Ectodermal cell (in vitro differentiated cells): ENCODE results near the gene ASAP3. TPM values are rescaled to one million over a fixed set of nuclear protein-coding genes. Genes with fewer than 3 reads are reported as not detected.

Experiments
- H3K27ac ChIP-seq: 2 replicates; pipeline ENCODE4 v1.7.0; 2013; ENCODE audit warnings: mild to moderate bottlenecking, low read depth, low read length; ENCODE audit not compliant: insufficient read depth, poor library complexity, severe bottlenecking
- H3K27me3 ChIP-seq: 2 replicates; pipeline ENCODE4 v1.7.0; 2013; ENCODE audit warnings: mild to moderate bottlenecking, low read length; ENCODE audit not compliant: insufficient read depth, control insufficient read depth, poor library complexity, severe bottlenecking
- H3K36me3 ChIP-seq: one replicate; pipeline ENCODE4 v1.7.0; 2013; ENCODE audit warnings: low read length; ENCODE audit not compliant: control insufficient read depth, insufficient read depth
- H3K4me1 ChIP-seq: one replicate; pipeline ENCODE4 v1.7.0; 2013; ENCODE audit warnings: low read length; ENCODE audit not compliant: control insufficient read depth, insufficient read depth
- H3K4me3 ChIP-seq: 2 replicates; pipeline ENCODE4 v1.7.0; 2013; ENCODE audit warnings: low read depth, low read length, control low read depth; ENCODE audit not compliant: insufficient read depth
- H3K9me3 ChIP-seq: 2 replicates; pipeline ENCODE4 v1.7.0; 2013; ENCODE audit warnings: mild to moderate bottlenecking, low read length, moderate library complexity; ENCODE audit not compliant: control insufficient read depth
- WGBS, 2 experiments: methylation state at CpG; one replicate each; pipeline ENCODE4 v1.1.7; 2013; ENCODE audit warnings: missing lambda C conversion rate in 2 of 2; 5-methylcytosine and 5-hydroxymethylcytosine counted together
- polyA plus RNA-seq, 4 experiments: library from polyadenylated mRNA; stranded (reverse); fragments of 50-300 nt; gene quantifications; one replicate each; pipeline ENCODE4 v1.2.3, GENCODE V29; 2013

ASAP3 gene
- polyA plus RNA-seq (2013, experiment 1 of 4) = 10.2 TPM
- 11.6 TPM for polyA plus RNA-seq (2013, experiment 2 of 4)
- polyA plus RNA-seq (2013, experiment 3 of 4) = 11.6 TPM
- polyA plus RNA-seq (2013, experiment 4 of 4) = 14.0 TPM

GRCh38 chr1:23483321-23484252, at the start of gene ASAP3:
Gene ASAP3, minus strand, starts transcription at chr1:23484179. Its CDS starts 46 bp downstream, at chr1:23484133.
- Histone ChIP-seq H3K36me3 (no peaks in the 10 kb centered on the region), H3K4me1 (peaks cover 13% of the 10 kb centered on the region), H3K27ac (no peak within 1 kb of the TSS), H3K9me3 (no peaks in the 10 kb centered on the region), H3K4me3 (peak within 1 kb of the TSS; percentile 57), H3K27me3 (peaks cover 25% of the 10 kb centered on the region)
- 1% methylated on average over 84 of the region's 84 CpGs for WGBS, 2 experiments

GRCh38 chr1:23533246-23534023, 49.5 kb upstream of the ASAP3 start:
- no peaks in the 10 kb centered on the region for H3K9me3 ChIP-seq
- H3K4me3 ChIP-seq = no peak overlapping the region
- peaks cover 26% of the 10 kb centered on the region for H3K4me1 ChIP-seq
- H3K36me3 ChIP-seq = no peaks in the 10 kb centered on the region
- peaks cover 33% of the 10 kb centered on the region for H3K27me3 ChIP-seq
- WGBS, 2 experiments = 91 to 98% methylated on average over 5 to 6 of the region's 6 CpGs
- no peak overlapping the region for H3K27ac ChIP-seq

- Histone ChIP-seq H3K4me3 (peak overlapping the region; percentile 8), H3K4me1 (peaks cover 26% of the 10 kb centered on the region), H3K27me3 (peaks cover 33% of the 10 kb centered on the region), H3K36me3 (no peaks in the 10 kb centered on the region), H3K27ac (peak overlapping the region; percentile 39), H3K9me3 (no peaks in the 10 kb centered on the region)
- WGBS, 2 experiments = 20 to 22% methylated on average over 5 of the region's 5 CpGs
These were observed 47.6 kb upstream of the ASAP3 start for GRCh38 chr1:23531562-23532094.

- Histone ChIP-seq H3K4me3 (peak within 1 kb of the TSS; percentile 65), H3K36me3 (no peaks in the 10 kb centered on the region), H3K4me1 (peaks cover 31% of the 10 kb centered on the region), H3K27me3 (peaks cover 33% of the 10 kb centered on the region), H3K9me3 (no peaks in the 10 kb centered on the region), H3K27ac (peak within 1 kb of the TSS; percentile 39)
- 1% methylated on average over 84 of the region's 85 CpGs for WGBS, 2 experiments
These were observed 47.0 kb upstream of the ASAP3 start, which contains the start of gene E2F2 for GRCh38 chr1:23530747-23531561. Gene E2F2, minus strand, starts transcription at chr1:23531233. Its CDS starts 440 bp downstream, at chr1:23530793.

DNA sequence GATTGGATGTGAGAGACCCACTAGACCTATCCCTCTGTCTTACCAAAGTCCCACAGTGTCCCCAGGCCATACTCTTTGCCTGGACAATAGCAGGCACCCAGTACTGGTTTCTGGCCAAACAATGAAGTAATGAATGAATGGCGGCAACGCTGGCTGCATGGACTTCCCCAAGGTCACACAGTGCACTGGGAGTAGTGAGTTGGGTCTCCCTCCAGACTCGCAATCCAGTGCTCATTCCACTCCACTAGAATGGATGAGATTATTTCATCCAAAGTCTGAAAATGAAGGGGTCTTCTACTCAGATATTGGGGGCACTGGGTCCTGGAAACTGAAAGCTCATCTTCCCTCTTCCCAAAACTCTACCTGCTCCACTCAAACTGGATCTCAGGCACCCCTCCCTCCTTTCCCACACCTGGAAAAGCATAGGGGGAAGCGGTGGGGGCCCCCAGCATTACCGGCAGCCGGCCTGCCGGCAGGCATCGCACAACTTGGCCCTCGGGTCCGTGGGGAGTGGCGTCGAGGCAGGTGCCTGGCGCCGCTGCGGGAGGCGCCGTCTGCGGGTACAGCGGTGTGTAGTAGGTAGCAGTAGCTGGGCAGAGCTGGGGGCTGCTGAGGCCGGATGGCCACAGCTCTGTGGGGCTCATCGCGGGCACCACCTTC, 46.2 kb upstream of the ASAP3 start:
- WGBS, 2 experiments = 18 to 21% methylated on average over 22 of the region's 22 CpGs

DNA sequence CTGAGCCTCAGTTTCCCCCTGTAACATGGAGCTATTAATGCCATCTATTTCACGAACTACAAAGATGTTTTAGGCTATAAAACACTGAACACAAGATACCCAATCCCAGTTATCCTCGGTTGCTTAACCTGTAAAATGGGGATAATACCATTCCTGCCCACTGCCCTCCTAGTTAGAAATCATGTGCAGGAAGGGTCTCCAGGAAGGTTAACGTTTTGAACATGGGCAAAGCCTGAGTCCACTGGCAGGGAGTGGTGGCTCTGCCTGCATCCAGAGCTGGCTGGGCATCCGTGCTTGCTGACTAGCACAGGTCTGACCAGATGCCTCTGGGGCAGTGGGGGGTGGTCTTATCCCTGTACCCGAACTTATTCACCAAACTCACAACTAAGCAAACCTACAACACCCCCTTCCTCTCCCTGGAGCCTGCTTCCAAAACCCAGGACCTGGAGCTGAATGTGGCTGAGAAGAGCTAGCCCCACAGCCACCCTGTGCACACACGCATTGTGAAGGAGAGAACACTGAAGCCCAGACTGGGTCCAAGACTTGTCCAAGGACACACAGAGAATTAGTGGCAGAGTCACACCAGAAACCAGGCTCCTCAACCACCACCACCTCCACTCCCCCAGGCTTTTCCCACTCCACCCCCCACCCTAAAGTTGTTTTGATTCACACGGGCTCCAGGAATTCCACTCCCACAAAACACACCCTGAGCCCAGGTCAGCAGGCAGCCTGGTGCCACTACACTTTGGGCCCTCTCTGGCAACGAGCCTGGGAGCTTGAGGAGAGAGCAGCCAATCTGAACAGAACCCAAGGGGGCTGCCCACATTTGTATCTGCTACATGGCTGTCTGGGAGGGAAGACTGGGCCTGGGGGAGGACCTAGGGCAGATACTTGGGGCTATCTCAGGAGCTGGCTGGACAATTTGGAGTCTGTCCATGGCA, 45.4 kb upstream of the ASAP3 start:
- Histone ChIP-seq H3K27me3 (peaks cover 33% of the 10 kb centered on the region), H3K9me3 (no peaks in the 10 kb centered on the region), H3K36me3 (no peaks in the 10 kb centered on the region), H3K27ac (no peak overlapping the region), H3K4me3 (peak overlapping the region; percentile 65), H3K4me1 (peaks cover 47% of the 10 kb centered on the region)
- 75 to 79% methylated on average over 8 of the region's 8 CpGs for WGBS, 2 experiments

More for the DNA sequence above, 46.2 kb upstream of the ASAP3 start:
- H3K9me3 ChIP-seq = no peaks in the 10 kb centered on the region
- H3K4me3 ChIP-seq = peak overlapping the region; percentile 65
- H3K36me3 ChIP-seq = no peaks in the 10 kb centered on the region
- H3K27ac ChIP-seq = no peak overlapping the region
- peaks cover 33% of the 10 kb centered on the region for H3K27me3 ChIP-seq
- H3K4me1 ChIP-seq = peaks cover 38% of the 10 kb centered on the region

GRCh38 chr1:23528250-23528978, 44.4 kb upstream of the ASAP3 start:
- Histone ChIP-seq H3K36me3 (no peaks in the 10 kb centered on the region), H3K27ac (no peak overlapping the region), H3K4me1 (peaks cover 47% of the 10 kb centered on the region), H3K27me3 (peaks cover 32% of the 10 kb centered on the region), H3K9me3 (no peaks in the 10 kb centered on the region), H3K4me3 (no peak overlapping the region)
- 74 to 75% methylated on average over 9 of the region's 9 CpGs for WGBS, 2 experiments

- 95 to 96% methylated on average over 6 of the region's 6 CpGs for WGBS, 2 experiments
- Histone ChIP-seq H3K4me3 (no peak overlapping the region), H3K4me1 (peaks cover 47% of the 10 kb centered on the region)
These were observed 43.9 kb upstream of the ASAP3 start for GRCh38 chr1:23527900-23528249.

More at GRCh38 chr1:23527900-23528249, 43.9 kb upstream of the ASAP3 start:
- H3K9me3 ChIP-seq = no peaks in the 10 kb centered on the region
- H3K36me3 ChIP-seq = no peaks in the 10 kb centered on the region
- H3K27ac ChIP-seq = no peak overlapping the region
- peaks cover 26% of the 10 kb centered on the region for H3K27me3 ChIP-seq
